Lower lobe of right lung (tissue), 2 donors: ENCODE data around the gene SND1. TPM values are rescaled to one million over a fixed set of nuclear protein-coding genes. Genes with fewer than 3 reads are reported as not detected.

ENCODE experiments used
- ATAC-seq, 2 donors: fragments of 200-7000 bp; cut with Tn5 transposase; one replicate each; pipeline ENCODE4 v1.9.1; 2020 to 2022; ENCODE audit warnings: mild to moderate bottlenecking in 2 of 2, moderate library complexity in 2 of 2
- DNase-seq: peaks from one replicate; pipeline ENCODE4 v3.0.0-alpha.2; 2020
- H3K27ac ChIP-seq: fragments of 200-600 bp; one replicate; pipeline ENCODE4 v1.8.0; 2022
- H3K27me3 ChIP-seq: fragments of 200-600 bp; one replicate; pipeline ENCODE4 v1.8.0; 2022; ENCODE audit warnings: low read depth
- H3K36me3 ChIP-seq: fragments of 200-600 bp; one replicate; pipeline ENCODE4 v1.8.0; 2022; ENCODE audit warnings: mild to moderate bottlenecking
- H3K4me1 ChIP-seq: fragments of 200-600 bp; one replicate; pipeline ENCODE4 v1.8.0; 2022
- H3K4me3 ChIP-seq: fragments of 200-600 bp; one replicate; pipeline ENCODE4 v1.8.0; 2022; ENCODE audit warnings: mild to moderate bottlenecking
- H3K9me3 ChIP-seq: fragments of 200-600 bp; one replicate; pipeline ENCODE4 v1.8.0; 2022
- intact Hi-C: fragments of 100-400 bp; cut with DNase I; formaldehyde crosslinking; loops from one replicate; pipeline ENCODE4 v1.11.0; 2022
- total RNA-seq: library from RNA; stranded (reverse); fragmentation: NEBNext Ultra II Directional; extraction: Animal tissue kit (Norgen Biotek cat#: 25700); gene quantifications from one replicate; pipeline ENCODE4 v1.2.1, GENCODE V29; 2021
- TF ChIP-seq, protein P1 (sequence below): fragments of 200-600 bp; IDR thresholded peaks from one replicate; pipeline ENCODE4 v1.8.0; 2022; ENCODE audit warnings: antibody characterized with exemption, mild to moderate bottlenecking
- donor health status: DM: no; HTN: yes; CAD: no; lungs with severe emphysema.

SND1 gene
- total RNA-seq, 1 donor from 2014 or later = 142 TPM

DNA sequence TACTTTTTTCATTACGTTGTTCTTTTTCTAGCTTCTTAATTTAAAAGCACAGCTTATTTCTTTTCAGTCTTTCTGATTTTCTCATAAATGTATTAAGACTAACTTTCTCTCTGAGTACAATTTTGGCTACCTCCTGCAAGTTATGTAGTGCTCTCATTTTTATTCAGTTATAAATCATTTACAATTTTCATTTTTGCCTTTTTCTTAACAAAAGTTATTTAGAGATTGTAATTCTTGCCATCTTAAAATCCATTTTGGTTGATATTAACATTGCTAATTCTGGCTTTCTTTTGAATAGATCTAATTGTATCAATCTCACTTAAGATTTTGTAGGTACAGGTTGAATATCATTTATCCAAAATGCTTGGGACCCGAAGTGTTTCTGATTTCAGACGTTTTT is 476.4 kb downstream of the SND1 start:
- H3K4me1 ChIP-seq = no peaks in the 10 kb centered on the region
- ATAC-seq (no peak), DNase-seq (no peak)
- no peak overlapping the region for H3K27ac ChIP-seq
- H3K36me3 ChIP-seq = no peaks in the 10 kb centered on the region
- TF ChIP-seq, protein P1, sequence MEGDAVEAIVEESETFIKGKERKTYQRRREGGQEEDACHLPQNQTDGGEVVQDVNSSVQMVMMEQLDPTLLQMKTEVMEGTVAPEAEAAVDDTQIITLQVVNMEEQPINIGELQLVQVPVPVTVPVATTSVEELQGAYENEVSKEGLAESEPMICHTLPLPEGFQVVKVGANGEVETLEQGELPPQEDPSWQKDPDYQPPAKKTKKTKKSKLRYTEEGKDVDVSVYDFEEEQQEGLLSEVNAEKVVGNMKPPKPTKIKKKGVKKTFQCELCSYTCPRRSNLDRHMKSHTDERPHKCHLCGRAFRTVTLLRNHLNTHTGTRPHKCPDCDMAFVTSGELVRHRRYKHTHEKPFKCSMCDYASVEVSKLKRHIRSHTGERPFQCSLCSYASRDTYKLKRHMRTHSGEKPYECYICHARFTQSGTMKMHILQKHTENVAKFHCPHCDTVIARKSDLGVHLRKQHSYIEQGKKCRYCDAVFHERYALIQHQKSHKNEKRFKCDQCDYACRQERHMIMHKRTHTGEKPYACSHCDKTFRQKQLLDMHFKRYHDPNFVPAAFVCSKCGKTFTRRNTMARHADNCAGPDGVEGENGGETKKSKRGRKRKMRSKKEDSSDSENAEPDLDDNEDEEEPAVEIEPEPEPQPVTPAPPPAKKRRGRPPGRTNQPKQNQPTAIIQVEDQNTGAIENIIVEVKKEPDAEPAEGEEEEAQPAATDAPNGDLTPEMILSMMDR = no peak
- H3K27me3 ChIP-seq = peaks cover 8% of the 10 kb centered on the region
- H3K4me3 ChIP-seq = no peak overlapping the region
- intact Hi-C loops = no loop called here
- no peaks in the 10 kb centered on the region for H3K9me3 ChIP-seq

DNA sequence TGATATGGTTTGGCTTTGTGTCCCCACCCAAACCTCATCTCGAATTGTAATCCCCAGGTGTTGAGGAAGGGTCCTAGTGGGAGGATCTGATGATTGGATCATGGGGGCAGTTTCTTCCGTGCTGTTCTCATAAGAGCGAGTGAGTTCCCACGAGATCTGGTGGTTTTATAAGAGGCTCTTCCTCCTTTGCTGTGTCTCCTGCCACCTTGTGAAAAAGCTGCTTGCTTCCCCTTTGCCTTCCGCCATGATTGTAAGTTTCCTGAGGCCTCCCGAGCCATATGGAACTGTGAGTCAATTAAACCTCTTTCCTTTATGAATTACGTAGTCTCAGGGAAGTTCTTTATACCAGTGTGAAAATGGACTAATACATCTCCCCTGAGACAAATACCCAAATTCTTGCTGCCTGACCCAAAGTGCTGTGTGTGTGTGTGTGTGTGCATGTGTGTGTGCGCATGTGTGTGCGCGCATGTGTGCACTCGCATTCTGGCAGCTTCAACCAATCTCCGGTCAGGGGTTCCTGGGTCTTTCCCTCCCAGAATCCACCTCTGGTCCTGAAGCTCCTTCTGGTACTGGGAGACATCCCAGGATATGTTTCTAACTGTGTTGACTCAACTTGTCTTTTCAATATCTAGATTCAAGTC is 477.4 kb downstream of the SND1 start:
- no peak overlapping the region for H3K4me3 ChIP-seq
- intact Hi-C loops = no loop called here
- no peaks in the 10 kb centered on the region for H3K36me3 ChIP-seq
- TF ChIP-seq, protein P1 = no peak
- DNase-seq (no peak), ATAC-seq (no peak)
- no peak overlapping the region for H3K27ac ChIP-seq
- peaks cover 3% of the 10 kb centered on the region for H3K4me1 ChIP-seq
- H3K27me3 ChIP-seq = peaks cover 10% of the 10 kb centered on the region
- H3K9me3 ChIP-seq = no peaks in the 10 kb centered on the region

DNA sequence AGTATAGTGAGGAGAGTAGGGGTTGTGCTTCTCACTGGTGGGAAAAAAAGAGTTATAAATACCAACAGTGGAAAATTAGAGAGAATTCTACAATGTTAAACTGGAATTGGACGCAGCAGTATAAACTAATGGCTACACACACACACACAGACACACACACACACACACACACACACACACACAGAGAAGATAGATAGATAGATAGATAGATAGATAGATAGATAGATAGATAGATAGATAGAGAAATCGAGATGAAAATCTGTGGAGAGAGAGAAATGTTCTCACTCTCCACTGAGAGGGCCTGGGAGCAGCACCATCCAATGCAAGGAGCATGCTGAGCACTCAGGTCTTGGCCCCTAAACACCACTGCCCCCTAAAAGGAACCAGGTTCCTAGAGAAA is 479.1 kb downstream of the SND1 start:
- Histone ChIP-seq H3K27ac (no peak overlapping the region), H3K27me3 (peaks cover 26% of the 10 kb centered on the region), H3K9me3 (no peaks in the 10 kb centered on the region), H3K4me1 (peaks cover 18% of the 10 kb centered on the region), H3K36me3 (no peaks in the 10 kb centered on the region), H3K4me3 (no peak overlapping the region)
- ATAC-seq (no peak), DNase-seq (no peak)
- intact Hi-C loops = no loop called here
- TF ChIP-seq, protein P1 = no peak

DNA sequence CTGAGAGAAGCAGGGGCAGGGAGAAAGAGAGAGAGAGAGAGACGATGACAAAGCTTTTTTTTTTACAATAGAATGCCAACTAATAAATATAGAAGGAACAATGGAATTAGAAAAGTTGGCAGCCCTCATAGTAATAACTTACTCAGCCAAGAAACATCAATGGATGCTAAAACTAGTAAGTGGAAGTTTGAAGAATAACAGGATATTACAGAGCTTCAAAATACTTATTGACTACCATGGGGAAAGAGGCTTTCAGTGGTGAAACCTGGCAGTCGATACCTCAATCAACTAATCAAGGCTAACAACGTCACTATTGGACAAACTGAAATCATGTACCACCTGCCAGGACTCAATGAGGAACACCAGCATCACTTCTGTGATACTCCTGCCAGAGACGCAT is 479.7 kb downstream of the SND1 start:
- Histone ChIP-seq H3K27ac (no peak overlapping the region), H3K27me3 (peaks cover 32% of the 10 kb centered on the region), H3K4me1 (peaks cover 21% of the 10 kb centered on the region), H3K9me3 (no peaks in the 10 kb centered on the region), H3K4me3 (no peak overlapping the region), H3K36me3 (no peaks in the 10 kb centered on the region)
- TF ChIP-seq, protein P1 = no peak
- DNase-seq = no peak
- ATAC-seq = no peak
- intact Hi-C loops = no loop called here

DNA sequence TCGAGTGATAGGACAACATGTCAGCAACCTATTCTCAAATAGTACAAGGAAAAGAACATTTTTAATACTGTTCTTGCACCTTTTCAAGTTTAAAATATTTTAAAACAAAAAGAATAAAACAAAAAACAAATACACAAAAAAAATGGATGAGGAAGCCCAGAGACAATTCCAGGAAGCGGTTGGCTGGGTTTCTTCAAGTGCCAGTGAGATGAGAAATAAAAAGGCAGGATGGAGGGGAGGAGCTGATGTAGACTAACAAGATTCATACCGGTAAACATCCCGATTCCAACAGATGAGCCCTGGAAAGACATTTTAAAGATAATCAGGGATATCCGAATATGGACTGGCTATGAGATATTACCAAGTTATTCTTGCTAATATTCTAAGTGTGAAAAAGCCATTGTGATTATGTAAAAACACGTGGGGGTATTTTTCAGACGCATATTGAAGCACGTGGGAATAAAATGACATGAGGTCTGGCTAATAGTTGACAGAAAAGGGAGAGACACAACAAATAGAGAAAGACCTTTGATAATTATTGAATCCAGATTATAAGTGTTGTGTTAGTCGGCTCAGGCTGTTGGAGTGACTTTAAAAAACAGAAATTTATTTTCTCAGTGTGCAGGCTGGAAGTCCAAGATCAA is 480.6 kb downstream of the SND1 start:
- H3K36me3 ChIP-seq = no peaks in the 10 kb centered on the region
- intact Hi-C loops = no loop called here
- H3K27me3 ChIP-seq = peaks cover 40% of the 10 kb centered on the region

More for the DNA sequence above, 480.6 kb downstream of the SND1 start:
- Histone ChIP-seq H3K4me1 (peaks cover 21% of the 10 kb centered on the region), H3K9me3 (no peaks in the 10 kb centered on the region), H3K4me3 (no peak overlapping the region), H3K27ac (no peak overlapping the region)
- TF ChIP-seq, protein P1 = no peak
- ATAC-seq (no peak), DNase-seq (no peak)
